Nephron progenitor cell (in vitro differentiated cells): ENCODE data around the gene ATPAF1.

Experiments used
- DNase-seq: peaks from one replicate; pipeline ENCODE4 v3.0.0; 2021
- H3K27ac Mint-ChIP-seq: 2 replicates; pipeline ENCODE4 v1.8.0; 2021; ENCODE audit warnings: mild to moderate bottlenecking, moderate library complexity, mixed read lengths
- H3K27me3 Mint-ChIP-seq: 2 replicates; pipeline ENCODE4 v1.8.0; 2021; ENCODE audit warnings: mild to moderate bottlenecking, low read depth, mixed read lengths; ENCODE audit not compliant: poor library complexity
- H3K36me3 Mint-ChIP-seq: 2 replicates; pipeline ENCODE4 v1.8.0; 2021; ENCODE audit warnings: low read depth, mixed read lengths
- H3K4me1 Mint-ChIP-seq: 2 replicates; pipeline ENCODE4 v1.8.0; 2021; ENCODE audit warnings: mixed read lengths
- H3K4me3 Mint-ChIP-seq: 2 replicates; pipeline ENCODE4 v1.8.0; 2021; ENCODE audit warnings: mild to moderate bottlenecking, moderate library complexity, mixed read lengths
- H3K9me3 Mint-ChIP-seq: 2 replicates; pipeline ENCODE4 v1.8.0; 2021; ENCODE audit warnings: mild to moderate bottlenecking, moderate library complexity, mixed read lengths
- CTCF ChIP-seq: fragments of 200-600 bp; sonication (generic); IDR thresholded peaks from 2 replicates; pipeline ENCODE4 v1.5.0; 2021; ENCODE audit warnings: antibody characterized with exemption

ATPAF1 gene

GRCh38 chr1:46603481-46603857, 64.7 kb downstream of the ATPAF1 start:
- peak overlapping the region; percentile 91 for H3K4me3 Mint-ChIP-seq
- no peak for DNase-seq
- peaks cover 18% of the 10 kb centered on the region for H3K27me3 Mint-ChIP-seq
- no peaks in the 10 kb centered on the region for H3K9me3 Mint-ChIP-seq
- peaks cover 44% of the 10 kb centered on the region for H3K4me1 Mint-ChIP-seq
- TF ChIP-seq CTCF: no peak
- H3K36me3 Mint-ChIP-seq: no peaks in the 10 kb centered on the region
- no peak overlapping the region for H3K27ac Mint-ChIP-seq

GRCh38 chr1:46601257-46602007, 66.7 kb downstream of the ATPAF1 start:
- Mint-ChIP-seq H3K36me3 (no peaks in the 10 kb centered on the region), H3K27me3 (peaks cover 10% of the 10 kb centered on the region), H3K27ac (no peak overlapping the region), H3K4me1 (peaks cover 41% of the 10 kb centered on the region), H3K9me3 (no peaks in the 10 kb centered on the region), H3K4me3 (peak overlapping the region; percentile 66)
- TF ChIP-seq CTCF: no peak
- no peak for DNase-seq

- Mint-ChIP-seq H3K27me3 (peaks cover 7% of the 10 kb centered on the region), H3K36me3 (no peaks in the 10 kb centered on the region), H3K4me1 (peaks cover 32% of the 10 kb centered on the region), H3K9me3 (no peaks in the 10 kb centered on the region), H3K27ac (no peak overlapping the region), H3K4me3 (no peak overlapping the region)
- no peak for DNase-seq
- TF ChIP-seq CTCF: no peak
Observed at GRCh38 chr1:46599059-46599970, 68.8 kb downstream of the ATPAF1 start.

GRCh38 chr1:46596846-46597245, 71.3 kb downstream of the ATPAF1 start:
- H3K36me3 Mint-ChIP-seq: peaks cover 18% of the 10 kb centered on the region
- peaks cover 19% of the 10 kb centered on the region for H3K4me1 Mint-ChIP-seq
- TF ChIP-seq CTCF: no peak
- no peak for DNase-seq
- H3K9me3 Mint-ChIP-seq: no peaks in the 10 kb centered on the region
- peaks cover 7% of the 10 kb centered on the region for H3K27me3 Mint-ChIP-seq
- no peak overlapping the region for H3K27ac Mint-ChIP-seq
- no peak overlapping the region for H3K4me3 Mint-ChIP-seq

GRCh38 chr1:46596036-46596435, 72.1 kb downstream of the ATPAF1 start:
- peaks cover 11% of the 10 kb centered on the region for H3K4me1 Mint-ChIP-seq
- no peak for TF ChIP-seq CTCF
- H3K9me3 Mint-ChIP-seq: no peaks in the 10 kb centered on the region
- peaks cover 26% of the 10 kb centered on the region for H3K36me3 Mint-ChIP-seq
- H3K27me3 Mint-ChIP-seq: peaks cover 4% of the 10 kb centered on the region
- H3K4me3 Mint-ChIP-seq: no peak overlapping the region
- no peak for DNase-seq
- H3K27ac Mint-ChIP-seq: no peak overlapping the region
